ENCODE data around the gene ZNF488.

Gene ZNF488

DNA sequence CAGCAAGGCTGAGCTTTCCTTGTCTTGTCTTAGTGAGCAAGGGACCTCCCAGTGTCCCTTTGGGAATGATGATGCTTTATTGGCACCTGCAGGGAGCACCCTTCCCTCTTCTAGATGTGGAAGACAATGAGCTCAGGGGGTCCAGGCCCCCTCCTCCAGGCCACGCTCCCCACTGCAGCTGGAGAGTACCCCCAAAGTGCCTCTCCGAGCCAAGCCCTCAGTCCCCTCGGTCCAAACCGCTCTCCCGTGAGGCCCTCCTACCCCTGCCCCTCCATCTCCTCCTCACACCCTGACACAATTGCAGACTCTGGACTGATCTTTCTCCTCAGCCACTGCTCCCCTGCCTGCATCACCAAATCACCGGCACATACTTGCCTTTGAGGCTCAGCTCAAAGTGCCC is 19.2 kb downstream of the ZNF488 start:
- DNase-seq, result no peak

DNA sequence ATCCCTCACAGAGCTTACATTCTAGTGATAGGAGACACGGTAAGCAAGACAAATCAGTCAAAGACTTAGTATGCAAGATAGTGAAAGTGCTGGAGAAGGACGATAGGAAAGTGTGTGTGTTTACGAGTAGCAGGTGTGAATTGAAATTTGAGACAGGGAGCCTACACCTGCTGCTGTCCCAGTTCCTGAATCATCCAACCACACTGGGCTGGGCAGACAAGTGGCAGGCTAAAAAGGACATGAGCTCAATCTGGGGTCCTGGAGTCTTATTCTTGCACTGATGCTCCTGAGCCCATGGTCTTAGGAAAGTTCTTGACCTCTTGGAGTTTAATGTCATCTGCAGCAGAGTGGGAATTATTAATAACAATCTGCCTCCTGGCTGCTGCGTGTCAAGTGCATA is 19.7 kb downstream of the ZNF488 start:
- no peak for DNase-seq

DNA sequence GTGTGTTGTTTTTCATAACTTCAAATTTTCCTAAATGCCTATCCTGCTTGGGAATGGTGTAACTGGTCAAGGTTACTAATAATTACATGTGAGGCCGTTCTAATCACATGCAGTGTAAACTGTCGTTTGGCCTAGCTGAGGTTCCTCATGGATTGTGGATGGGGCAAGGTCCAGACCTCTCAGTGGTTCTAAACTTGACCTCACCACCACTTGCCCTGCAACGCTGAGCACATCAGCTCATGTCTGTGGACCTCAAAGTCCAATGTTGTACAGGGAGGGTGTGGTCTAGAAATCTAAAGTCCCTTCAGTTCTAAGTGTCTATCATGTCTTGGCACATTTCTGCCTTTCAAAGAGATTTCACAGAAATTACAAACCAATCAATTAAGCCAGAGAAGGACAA is 20.3 kb downstream of the ZNF488 start:
- DNase-seq, result no peak

DNA sequence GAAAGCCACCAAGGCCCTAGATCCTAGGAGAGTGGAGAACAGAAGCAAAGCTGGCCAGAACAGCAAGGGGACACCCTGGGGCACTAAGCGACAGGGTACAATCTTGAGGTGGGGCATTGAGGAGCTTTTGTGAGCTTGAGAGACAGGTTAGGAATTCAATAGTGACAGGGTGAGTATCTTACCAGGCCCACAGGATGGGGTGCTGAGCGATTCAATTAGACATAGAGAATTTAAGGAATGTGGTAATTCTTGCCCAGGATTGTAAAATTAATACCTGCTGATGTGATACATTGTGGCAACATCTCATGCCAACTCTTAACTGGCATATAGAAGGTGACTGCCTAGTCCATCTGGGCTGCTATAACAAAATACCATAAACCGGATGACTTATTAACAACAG is 21.9 kb downstream of the ZNF488 start:
- no peak for DNase-seq

DNA sequence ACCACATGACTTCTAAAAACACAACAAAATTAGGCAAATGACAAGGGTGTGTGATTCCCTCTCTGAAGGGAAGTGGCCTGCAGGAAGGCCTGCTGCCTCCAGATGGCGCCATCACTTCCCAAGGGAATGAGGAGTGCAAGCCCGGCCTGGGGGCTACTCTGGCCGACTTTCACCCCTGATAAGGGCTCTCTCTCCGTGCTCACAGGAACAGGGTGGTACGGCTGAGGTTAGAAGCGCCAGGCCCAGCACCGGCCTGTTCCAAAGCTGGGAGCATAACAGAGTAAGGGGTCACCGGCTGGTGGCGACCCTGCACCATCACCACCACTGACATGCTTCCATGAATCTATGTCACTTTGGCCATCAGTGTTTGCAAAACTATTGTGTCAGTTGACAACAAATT is 22.8 kb downstream of the ZNF488 start:
- no peak for DNase-seq

DNA sequence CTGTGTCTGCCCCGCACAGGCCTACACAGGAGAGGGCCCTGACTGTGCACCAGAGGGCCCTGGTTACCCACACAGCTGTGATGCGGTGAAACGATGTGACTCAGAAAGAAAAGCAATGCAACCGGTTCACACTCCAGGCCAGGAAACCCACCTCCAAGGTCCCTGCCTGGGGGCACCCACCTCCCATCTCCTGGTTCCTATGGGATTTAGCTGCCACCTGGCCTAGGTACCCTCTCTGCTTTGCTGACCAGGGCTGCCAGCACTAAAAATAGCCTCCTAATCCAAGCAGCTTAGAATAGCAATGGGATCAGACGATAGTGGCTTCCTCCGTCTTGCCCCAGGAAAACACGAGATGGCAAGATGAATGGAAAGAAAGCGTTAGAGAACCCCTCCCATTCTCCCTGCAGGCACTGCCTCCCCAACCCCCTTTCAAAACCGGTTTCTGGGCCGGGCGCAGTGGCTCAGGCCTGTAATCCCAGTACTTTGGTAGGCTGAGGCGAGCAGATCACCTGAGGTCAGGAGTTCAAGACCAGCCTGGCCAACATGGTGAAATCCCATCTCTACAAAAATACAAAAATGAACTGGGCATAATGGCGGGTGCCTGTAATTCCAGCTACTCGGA is 23.6 kb downstream of the ZNF488 start:
- no peak for DNase-seq

DNA sequence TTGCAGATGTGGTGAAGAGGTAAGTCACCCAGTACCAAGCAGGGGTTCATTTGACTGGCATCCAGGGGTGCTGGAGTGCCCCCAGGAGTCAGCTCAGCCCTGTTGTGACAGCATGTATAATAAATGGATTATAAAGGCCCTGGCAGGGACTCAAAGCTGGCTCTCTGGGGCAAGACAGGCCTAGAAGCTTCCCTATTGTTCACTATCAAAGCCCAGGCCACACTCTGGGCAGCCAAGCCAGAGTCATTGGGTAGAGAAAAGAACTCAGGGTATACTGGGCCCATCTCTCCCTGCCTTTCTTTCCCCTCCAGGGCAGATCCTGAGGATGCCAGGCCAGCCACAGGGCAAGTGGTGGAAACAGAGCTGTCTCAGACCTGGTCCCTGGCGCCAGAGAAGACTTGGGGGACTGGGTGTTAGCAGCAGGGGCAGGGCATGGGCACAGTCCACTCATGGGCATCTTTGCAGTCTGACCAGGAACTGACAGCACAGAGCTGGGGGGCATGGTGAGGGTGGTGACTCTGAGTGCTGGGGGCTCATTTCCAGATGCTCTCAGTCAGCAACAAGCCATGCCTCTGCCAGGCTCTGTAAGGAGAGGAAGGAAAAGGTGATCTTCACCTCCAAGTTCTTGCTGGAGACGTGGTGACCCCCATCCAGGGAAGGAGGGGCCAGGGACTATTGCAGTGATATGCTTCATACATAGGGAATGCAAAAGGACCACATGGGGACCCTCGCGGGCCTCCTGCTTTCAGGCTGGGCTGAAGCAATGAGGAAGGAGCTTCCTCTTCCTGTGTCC is 24.3 kb downstream of the ZNF488 start:
- no peak for DNase-seq

DNA sequence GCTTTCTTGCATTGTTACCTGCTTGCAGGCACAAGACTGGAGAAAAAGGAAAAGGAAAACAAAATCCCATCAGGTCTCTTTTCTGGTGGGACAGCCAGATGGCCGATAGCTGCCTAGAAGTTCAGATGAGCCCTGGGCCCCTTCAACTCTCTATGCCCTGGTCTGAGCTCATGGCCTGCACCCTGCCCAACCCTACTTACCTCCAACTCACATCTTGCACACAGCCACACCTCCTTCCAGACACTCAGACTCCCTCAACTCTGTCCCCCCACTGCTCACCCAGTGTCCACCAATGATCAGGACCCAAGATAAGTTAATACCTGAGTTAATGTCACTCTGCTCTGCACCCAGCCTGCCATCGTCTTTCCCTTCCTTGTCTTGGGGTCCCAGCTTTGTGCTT is 25.0 kb downstream of the ZNF488 start:
- DNase-seq, result no peak

DNA sequence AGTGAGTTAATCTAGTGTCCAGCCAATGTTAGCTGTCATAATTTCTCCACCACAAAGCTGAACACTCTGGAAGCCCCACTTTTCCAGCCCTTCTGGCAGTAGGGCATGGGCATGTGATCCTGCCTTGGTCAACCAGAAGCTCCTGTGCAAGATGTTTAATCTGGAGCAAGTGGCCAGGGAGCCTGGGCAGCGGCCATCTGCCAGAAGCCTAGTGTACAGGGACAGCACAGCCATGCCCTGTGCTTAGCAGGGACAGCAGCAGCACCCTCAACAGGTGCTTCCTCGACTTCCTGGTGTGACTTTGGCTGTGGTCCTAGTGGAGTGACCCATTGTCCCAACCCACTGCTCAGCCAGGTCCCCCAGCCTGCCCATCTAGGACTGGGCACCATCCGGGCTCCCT is 25.6 kb downstream of the ZNF488 start:
- no peak for DNase-seq

DNA sequence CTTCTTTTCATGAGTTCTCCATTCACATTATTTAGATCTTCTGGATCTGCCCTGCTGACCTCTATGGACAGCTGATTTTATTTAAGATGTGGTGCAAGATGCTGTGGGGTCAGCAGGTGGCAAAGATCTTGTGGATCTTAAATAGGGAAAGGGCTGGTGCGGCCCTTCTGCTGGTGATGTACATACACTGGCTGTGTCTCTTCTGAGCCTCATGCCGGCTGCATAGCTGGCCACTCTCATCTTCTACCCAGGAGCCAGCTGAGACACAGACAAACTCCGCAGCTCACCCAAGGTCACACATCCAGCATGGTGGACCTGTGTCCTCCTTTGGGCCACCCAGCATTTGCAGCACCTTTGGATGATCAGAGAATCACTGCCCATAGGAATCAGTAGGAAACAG is 26.2 kb downstream of the ZNF488 start:
- no peak for DNase-seq

DNA sequence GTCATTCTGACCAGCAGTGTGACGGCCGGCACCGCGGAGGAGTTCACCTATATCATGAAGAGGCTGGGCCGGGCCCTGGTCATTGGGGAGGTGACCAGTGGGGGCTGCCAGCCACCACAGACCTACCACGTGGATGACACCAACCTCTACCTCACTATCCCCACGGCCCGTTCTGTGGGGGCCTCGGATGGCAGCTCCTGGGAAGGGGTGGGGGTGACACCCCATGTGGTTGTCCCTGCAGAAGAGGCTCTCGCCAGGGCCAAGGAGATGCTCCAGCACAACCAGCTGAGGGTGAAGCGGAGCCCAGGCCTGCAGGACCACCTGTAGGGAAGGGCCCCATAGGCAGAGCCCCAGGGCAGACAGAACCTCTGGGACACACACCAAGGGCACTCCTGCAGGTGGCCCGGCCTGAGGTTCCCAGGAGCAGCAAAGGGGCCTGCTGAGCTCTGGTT is 26.9 kb downstream of the ZNF488 start:
- no peak for DNase-seq

DNA sequence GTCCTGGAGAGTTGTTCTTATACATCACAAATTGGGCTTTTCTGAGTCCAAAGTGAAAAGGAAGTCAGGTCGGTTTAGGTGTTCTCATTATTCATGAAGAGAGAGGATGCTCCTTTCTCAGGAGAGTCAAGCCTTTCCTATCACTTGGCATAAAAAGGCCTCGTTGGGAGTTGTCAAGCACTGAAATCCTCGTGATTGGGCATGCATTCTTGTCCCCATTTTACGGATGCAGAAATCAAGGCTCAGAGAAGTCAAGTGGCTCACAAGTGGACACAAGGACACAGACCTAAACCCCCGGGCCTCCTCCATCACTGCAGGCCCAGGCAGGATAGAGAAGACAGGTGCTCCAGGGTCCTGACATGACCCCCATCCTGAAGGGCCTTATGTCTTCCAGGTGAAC is 27.4 kb downstream of the ZNF488 start:
- no peak for DNase-seq

DNA sequence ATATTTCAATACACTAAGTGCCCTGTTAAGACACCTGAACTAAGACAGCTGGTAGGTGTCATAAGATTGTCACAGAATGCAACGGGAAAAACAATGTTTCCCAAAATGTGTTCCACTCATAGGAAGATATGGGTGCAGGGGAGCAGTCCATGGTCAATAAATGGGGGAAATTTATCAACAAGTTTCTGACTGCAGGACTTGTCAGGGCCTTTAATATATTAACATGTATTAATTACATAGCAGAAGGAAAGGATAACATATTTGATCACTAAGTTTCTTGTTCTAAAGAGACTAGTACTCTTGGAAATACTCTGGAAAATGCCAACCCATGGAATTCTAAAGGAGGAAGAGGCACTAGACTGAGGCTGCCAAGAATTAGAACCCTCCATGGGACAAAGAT is 29.2 kb downstream of the ZNF488 start:
- no peak for DNase-seq

DNA sequence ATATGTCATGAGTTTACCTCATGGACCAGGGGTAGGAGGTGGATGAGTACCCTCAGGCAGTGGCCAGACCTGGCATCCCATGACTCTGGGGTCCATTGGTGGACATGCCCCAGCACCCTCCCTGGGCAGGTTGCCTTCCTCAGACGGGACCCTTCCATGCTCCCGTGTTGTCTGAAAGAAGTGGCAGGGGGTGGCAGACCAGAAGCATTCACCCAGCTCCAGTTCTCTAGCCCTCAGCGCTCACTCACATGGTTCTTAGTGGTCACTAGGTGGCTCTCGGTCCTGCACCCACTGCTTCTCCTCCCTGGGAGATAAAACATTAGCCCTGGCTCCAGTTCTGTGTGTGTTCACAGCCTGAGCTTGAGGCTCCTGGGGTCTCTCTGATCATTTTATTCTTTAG is 29.9 kb downstream of the ZNF488 start:
- DNase-seq, result no peak

DNA sequence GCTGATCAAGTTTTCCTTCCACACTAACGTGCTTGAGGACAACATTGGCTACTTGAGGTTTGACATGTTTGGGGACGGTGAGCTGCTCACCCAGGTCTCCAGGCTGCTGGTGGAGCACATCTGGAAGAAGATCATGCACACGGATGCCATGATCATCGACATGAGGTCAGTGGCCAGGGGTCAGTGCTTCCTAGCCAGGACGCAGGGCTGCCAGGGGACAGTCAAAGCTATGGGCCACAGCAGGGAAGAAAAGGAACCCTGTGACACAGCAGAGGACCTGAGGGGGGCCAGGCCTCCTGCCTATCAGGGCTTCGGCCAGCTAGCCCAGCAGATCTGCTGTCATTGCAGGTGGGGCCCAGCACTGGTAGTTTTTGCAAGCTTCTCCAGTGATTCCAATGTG is 30.7 kb downstream of the ZNF488 start:
- DNase-seq, result no peak

DNA sequence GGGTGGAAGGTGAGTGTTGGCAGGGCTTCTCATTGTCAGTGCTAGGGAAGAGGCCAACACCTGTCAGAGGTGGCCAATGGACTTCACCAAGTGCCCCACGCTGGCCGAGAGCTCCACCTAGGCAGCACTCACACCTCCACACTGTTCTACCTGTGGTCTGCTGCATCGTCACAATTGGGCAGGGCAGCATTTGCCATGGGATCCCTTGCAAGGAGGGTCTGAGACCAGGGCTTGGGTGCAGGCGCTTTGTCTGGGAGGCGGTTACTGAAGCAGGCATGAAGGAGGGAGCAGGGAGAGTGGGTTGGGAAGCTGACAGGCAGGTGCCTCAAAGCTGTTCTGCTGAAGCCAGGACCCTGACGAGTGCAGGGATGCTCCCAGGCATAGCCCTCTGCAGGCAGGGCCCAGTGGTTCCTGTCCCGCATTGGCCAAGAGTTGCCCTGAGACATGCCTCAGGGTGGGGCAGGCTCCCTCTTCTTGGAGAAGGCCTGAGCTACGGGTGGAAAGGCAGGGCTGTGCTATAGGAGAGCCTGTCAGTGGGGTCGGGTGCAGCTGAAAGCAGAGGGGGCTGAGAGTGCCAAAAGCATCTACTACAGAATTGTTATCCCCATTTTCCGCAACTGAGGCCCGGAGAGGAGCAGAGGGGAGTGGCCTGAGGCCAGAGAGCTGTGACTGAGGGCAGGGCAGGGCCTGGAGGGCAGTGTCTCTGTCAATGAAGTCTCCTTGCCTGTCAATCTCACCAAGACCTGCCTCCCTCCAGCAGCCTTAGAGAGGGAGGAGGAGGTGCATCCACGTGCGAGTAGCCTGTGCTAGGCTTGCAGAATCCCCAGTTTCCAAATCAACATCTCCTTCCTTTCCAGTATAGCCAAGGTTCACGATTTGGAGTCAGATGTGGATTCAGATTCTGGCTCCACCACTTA is 31.9 kb downstream of the ZNF488 start:
- no peak for DNase-seq

DNA sequence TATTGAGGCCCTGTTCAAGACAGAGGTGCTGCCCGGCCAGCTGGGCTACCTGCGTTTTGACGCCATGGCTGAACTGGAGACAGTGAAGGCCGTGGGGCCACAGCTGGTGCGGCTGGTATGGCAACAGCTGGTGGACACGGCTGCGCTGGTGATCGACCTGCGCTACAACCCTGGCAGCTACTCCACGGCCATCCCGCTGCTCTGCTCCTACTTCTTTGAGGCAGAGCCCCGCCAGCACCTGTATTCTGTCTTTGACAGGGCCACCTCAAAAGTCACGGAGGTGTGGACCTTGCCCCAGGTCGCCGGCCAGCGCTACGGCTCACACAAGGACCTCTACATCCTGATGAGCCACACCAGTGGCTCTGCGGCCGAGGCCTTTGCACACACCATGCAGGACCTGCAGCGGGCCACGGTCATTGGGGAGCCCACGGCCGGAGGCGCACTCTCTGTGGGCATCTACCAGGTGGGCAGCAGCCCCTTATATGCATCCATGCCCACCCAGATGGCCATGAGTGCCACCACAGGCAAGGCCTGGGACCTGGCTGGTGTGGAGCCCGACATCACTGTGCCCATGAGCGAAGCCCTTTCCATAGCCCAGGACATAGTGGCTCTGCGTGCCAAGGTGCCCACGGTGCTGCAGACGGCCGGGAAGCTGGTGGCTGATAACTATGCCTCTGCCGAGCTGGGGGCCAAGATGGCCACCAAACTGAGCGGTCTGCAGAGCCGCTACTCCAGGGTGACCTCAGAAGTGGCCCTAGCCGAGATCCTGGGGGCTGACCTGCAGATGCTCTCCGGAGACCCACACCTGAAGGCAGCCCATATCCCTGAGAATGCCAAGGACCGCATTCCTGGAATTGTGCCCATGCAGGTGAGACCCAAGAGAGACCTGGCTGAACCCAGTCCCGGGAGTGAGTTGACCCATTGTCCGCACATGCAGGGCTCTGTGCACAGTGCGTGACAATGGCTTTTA is 33.1 kb downstream of the ZNF488 start:
- no peak for DNase-seq

DNA sequence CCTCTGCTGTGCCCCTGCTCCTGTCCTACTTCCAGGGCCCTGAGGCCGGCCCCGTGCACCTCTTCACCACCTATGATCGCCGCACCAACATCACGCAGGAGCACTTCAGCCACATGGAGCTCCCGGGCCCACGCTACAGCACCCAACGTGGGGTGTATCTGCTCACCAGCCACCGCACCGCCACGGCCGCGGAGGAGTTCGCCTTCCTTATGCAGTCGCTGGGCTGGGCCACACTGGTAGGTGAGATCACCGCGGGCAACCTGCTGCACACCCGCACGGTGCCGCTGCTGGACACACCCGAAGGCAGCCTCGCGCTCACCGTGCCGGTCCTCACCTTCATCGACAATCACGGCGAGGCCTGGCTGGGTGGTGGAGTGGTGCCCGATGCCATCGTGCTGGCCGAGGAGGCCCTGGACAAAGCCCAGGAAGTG is 34.1 kb downstream of the ZNF488 start:
- DNase-seq, result no peak

DNA sequence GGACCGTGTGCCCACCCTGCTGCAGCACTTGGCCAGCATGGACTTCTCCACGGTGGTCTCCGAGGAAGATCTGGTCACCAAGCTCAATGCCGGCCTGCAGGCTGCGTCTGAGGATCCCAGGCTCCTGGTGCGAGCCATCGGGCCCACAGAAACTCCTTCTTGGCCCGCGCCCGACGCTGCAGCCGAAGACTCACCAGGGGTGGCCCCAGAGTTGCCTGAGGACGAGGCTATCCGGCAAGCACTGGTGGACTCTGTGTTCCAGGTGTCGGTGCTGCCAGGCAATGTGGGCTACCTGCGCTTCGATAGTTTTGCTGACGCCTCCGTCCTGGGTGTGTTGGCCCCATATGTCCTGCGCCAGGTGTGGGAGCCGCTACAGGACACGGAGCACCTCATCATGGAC is 34.6 kb downstream of the ZNF488 start:
- DNase-seq, result no peak

DNA sequence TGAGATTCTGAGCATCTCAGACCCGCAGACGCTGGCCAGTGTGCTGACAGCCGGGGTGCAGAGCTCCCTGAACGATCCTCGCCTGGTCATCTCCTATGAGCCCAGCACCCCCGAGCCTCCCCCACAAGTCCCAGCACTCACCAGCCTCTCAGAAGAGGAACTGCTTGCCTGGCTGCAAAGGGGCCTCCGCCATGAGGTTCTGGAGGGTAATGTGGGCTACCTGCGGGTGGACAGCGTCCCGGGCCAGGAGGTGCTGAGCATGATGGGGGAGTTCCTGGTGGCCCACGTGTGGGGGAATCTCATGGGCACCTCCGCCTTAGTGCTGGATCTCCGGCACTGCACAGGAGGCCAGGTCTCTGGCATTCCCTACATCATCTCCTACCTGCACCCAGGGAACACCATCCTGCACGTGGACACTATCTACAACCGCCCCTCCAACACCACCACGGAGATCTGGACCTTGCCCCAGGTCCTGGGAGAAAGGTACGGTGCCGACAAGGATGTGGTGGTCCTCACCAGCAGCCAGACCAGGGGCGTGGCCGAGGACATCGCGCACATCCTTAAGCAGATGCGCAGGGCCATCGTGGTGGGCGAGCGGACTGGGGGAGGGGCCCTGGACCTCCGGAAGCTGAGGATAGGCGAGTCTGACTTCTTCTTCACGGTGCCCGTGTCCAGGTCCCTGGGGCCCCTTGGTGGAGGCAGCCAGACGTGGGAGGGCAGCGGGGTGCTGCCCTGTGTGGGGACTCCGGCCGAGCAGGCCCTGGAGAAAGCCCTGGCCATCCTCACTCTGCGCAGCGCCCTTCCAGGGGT is 35.2 kb downstream of the ZNF488 start:
- no peak for DNase-seq

DNA sequence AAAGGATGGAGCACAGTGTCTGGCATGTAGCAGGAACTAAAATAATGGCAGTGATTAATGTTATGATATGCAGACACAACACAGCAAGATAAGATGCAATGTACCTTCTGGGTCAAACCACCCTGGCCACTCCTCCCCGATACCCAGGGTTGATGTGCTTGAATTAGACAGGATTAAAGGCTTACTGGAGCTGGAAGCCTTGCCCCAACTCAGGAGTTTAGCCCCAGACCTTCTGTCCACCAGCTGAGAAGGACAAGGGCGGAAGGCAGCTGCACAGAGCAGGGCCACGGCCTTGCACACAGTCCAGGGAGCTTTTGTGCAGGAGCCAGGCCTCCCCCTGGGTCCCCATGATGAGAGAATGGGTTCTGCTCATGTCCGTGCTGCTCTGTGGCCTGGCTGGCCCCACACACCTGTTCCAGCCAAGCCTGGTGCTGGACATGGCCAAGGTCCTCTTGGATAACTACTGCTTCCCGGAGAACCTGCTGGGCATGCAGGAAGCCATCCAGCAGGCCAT is 35.9 kb downstream of the ZNF488 start, which contains the start of gene RBP3:
Gene RBP3 (plus strand): TSS at position 226 of the 514 bp plus-strand sequence. CDS start 122 bp downstream, at position 348.
- no peak for DNase-seq
